Measurements from ENCODE around the gene SLC2A9.

- no peak for TF ChIP-seq CTCF (conservative IDR thresholded peaks at IDR 0.05; ENCODE audit: low read depth, low read length)
- no peak for TF ChIP-seq POLR2A (IDR thresholded peaks at IDR 0.05; ENCODE audit: low read depth, low read length)
- TF ChIP-seq CHD1 (IDR thresholded peaks at IDR 0.05; ENCODE audit: low read depth, low read length), result no peak
- TF ChIP-seq BHLHE40 (IDR thresholded peaks at IDR 0.05; ENCODE audit: low read depth, low read length), result no peak
- TF ChIP-seq RCOR1 (IDR thresholded peaks at IDR 0.05; ENCODE audit: insufficient replicate concordance, low read length), result no peak
- no peak for TF ChIP-seq MAFK (IDR thresholded peaks at IDR 0.05; ENCODE audit: low read depth, low read length)
- no peak for TF ChIP-seq RFX5 (IDR thresholded peaks at IDR 0.05; ENCODE audit: low read depth, low read length)
- TF ChIP-seq MXI1 (IDR thresholded peaks at IDR 0.05; ENCODE audit: borderline replicate concordance, low read depth, low read length), result no peak
- no peak for TF ChIP-seq ELK1 (IDR thresholded peaks at IDR 0.05; ENCODE audit: borderline replicate concordance, low read depth, low read length)
- TF ChIP-seq FOS (IDR thresholded peaks at IDR 0.05; ENCODE audit: low read depth, low read length), result no peak
- TF ChIP-seq NFE2L2 (IDR thresholded peaks at IDR 0.05; ENCODE audit: low read depth, low read length), result no peak
Measured at GRCh38 chr4:10022346-10023049, 1.2 kb upstream of the SLC2A9 start.
